ENCODE results near the gene DEDD. TPM values are rescaled to one million over a fixed set of nuclear protein-coding genes. Genes with fewer than 3 reads are reported as not detected.

The DEDD gene
- total and polyA plus RNA-seq, 2 experiments from 2014 or later = 22.8 to 35.3 TPM

- TF ChIP-seq ZNF462 (CRISPR knock-in tag; IDR thresholded peaks at IDR 0.05) (no peak), REST (IDR thresholded peaks at IDR 0.05; ENCODE audit: unreplicated experiment) (no peak), STAT1 (IDR thresholded peaks at IDR 0.05; ENCODE audit: unreplicated experiment) (no peak), POLR2AphosphoS5 (IDR thresholded peaks at IDR 0.05; ENCODE audit: low read depth) (no peak), CREB1 (CRISPR knock-in tag; IDR thresholded peaks at IDR 0.05; ENCODE audit: low read depth) (no peak), CTCF (conservative IDR thresholded peaks at IDR 0.05; ENCODE audit: low read depth in 2 of 2) (no peak)
Measured at GRCh38 chr1:161168906-161169305, 36.4 kb upstream of the DEDD start (continued).
